Activated CD4-positive, alpha-beta T cell treated with anti-CD3 and anti-CD28 coated beads for 24 hours (primary cell): ENCODE results near the gene UNC5CL.

Source experiments
- DNase-seq, 2 donors: peaks; one replicate each; pipeline ENCODE4 v3.0.0-alpha.2; 2020; ENCODE audit warnings: low read depth in 2 of 2

UNC5CL gene

GRCh38 chr6:41006217-41006616 lies 32.8 kb downstream of the UNC5CL start:
- DNase-seq = peak; percentile 34 to 46

- DNase-seq = no peak
Measured at GRCh38 chr6:41002168-41002567, 36.9 kb downstream of the UNC5CL start.

DNA sequence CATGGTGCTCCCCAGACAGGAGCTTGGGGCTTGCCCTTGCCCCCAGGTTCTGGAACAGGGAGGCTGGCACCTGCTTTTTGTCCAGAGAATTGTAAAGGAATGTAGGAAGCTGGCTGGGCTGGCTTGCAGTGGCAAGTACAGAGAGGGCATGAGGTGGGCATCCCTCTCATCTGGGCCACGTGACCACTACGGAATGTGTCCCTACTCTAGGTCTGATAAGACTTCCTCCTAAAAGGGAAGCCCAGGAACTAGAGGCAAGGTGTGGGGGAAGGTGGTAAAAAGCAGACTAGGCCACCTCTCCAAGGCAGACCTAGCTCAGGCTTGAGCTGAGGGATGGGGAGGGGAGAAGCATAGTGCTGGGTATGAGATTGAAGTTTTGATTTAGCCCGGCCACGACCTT lies 38.8 kb downstream of the UNC5CL start:
- DNase-seq = no peak

GRCh38 chr6:40999569-40999968 lies 39.5 kb downstream of the UNC5CL start:
- DNase-seq = no peak

DNA sequence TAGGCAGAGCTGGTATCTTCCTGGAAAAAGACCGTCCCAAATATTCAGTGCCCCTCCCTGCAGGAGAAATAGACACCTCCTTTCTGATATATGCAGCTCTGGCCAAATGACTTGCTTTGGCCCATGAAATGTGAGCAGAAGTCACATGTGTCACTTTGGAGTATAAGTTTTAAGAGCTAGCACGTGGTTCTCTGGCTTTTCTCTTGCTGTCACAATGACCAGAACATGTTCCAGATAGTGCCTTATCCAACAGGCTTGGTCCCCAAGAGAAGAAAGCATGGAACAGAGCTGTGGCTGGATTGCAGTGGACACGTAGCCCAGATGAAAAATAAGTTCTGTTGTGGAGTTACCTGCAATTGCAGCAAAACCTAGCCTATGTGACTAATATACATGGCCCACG lies 40.4 kb downstream of the UNC5CL start:
- DNase-seq = no peak

DNA sequence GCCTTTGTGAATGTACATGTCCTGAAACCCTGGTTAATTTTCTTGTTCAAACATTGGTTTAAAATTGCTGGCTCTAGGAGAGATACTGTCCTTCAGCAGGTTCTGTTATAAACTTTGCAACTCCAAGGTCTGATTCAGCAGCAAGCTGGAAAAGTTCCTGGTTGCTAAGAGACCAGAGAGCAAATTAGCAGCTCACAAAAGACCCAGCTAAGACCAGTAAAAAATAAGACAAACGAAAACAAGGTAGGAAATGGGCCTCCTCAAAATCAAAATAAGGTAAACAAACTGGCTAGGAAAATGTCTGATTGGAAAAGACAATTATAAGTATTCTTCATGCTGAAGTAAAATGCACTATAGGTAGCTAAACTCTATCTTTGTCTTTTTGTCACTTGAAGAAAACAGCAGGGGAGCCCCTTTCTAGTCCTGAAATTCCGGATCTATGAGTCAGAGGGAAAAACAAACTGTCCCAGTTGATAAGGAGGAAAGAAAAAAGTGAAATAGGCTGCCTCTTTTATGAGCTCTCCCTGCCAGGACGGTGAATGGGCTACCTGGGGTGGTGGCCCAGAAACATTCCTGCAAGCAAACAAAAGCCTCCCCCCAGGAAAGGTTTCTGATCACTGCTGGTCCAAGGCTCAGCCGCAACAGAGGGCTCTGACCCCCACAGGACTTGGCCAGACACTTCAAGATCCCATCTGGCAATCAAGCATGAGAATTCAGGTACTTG lies 41.6 kb downstream of the UNC5CL start:
- no peak for DNase-seq

DNA sequence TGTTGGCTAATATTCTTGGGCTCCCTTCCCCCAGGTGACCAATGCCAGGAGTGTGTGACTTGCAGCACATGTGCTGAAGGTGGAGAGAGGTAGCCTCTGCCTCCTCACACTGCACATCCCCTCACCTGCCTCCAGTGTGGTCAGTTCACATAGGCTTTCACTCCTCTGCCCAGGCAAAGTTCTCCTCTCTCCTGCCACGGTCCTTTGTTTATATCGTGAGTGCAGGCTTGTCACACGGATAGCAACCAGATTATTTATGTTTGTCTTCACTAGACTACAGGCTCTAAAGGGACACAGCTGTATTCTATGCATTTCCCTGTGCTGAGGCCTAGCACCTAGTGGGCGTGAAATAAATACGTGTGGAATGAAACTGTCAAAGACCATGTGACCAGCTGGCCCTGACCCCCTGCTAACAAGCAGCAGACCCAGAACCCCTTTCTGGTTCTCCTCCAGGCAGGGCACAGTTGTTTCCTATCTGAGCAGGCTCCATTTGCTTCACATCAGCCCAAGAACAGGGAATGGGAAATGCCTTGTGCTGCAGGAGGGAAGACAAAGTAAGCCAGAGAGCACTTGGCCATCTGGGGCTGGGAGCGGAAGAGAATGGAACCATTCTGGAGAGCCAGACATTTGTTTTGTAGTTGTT lies 42.3 kb downstream of the UNC5CL start:
- DNase-seq = no peak

DNA sequence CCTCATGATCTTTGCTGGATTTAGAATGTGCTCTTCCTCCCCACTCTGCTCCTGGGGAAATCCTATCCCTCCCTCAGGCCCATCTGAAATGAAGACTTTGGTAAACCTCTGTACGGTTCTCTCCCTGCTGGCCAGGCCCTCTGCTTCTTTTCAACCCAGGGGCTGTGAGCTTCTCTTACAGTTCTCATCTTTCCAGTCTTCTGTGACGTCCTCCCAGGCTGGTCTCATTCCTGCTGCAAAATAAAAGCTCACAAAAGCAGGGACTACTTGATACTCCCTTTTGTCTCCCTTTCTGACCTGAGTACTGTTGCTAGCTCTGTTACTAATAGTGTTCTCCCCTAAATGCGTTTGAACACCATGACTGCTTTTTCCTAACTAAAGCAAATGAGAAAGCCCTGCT lies 46.3 kb downstream of the UNC5CL start:
- no peak for DNase-seq

- no peak for DNase-seq
Measured at GRCh38 chr6:40990301-40990700, 48.7 kb downstream of the UNC5CL start.

GRCh38 chr6:40989204-40990169 lies 49.5 kb downstream of the UNC5CL start:
- DNase-seq = no peak

DNA sequence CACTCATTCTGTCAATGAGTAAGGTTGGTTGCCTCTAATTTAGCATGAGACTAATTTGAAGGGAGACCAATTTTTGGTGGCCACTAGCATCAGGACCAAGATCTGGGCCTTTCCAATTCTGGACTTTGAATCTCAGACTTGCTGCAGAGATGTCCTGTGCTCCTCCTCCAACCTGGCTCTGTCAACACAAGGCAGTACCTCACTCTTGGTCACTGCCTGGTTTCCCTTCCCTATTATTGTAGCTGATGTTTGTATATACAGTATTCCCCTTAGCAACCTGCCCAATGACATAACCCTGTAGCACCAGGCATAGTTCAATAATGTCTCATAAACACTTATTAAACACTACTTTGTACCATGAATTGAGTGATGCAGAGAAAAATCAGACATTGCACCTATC lies 50.4 kb downstream of the UNC5CL start:
- no peak for DNase-seq

GRCh38 chr6:40986921-40987819 lies 51.9 kb downstream of the UNC5CL start:
- DNase-seq = no peak

DNA sequence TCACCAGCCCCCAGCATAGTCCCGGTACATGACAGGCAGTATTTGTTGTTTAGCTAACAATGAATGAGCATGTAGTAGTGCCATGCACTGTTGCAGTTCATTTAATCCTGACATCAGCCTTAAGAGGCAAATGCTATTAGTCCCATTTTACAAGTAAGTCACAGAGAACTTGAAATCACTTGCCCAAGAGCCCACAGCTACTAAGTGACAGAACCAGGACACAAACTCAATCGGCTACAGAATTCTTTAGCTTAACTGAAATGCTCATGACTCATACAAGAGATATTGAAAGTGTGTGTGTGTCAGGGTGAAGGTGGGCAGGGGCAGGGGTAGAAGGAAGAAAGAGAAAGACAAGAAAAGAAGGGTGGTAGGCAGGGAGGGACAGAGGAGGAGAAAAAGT lies 52.7 kb downstream of the UNC5CL start:
- no peak for DNase-seq

- no peak for DNase-seq
Measured at GRCh38 chr6:40983752-40984151, 55.3 kb downstream of the UNC5CL start.

- no peak for DNase-seq
Measured at GRCh38 chr6:40982917-40983316, 56.1 kb downstream of the UNC5CL start.

DNA sequence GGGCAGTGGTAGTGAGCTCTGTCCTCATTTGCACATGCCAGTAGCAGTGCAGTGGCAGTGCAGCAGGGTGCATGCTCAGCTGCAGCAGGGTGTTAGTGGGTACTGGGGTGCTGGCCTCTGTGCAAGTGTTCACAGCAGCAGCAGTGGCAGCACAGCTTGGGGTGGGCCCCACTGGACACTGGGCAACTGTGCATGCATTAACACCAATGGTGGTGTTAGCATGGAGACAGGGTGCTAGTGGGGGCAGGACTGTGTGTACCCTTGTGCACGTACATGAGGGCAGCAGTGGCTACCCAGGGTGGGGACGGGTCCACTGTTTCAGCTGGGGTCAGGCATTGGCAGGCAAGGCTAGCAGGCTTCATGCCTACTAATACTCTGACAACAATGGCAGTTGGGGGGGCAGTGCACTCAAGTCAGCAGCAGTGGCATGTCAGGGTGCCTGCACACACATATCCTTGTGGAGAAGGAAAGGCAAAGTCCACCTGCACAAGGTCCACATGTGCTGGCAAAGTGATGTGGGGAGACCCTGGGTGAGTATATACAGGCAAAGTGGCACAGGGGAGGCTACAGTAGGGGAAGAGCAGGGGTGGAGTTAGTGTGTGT lies 60.2 kb downstream of the UNC5CL start:
- DNase-seq = no peak

GRCh38 chr6:40977695-40978094 lies 61.3 kb downstream of the UNC5CL start:
- no peak for DNase-seq

DNA sequence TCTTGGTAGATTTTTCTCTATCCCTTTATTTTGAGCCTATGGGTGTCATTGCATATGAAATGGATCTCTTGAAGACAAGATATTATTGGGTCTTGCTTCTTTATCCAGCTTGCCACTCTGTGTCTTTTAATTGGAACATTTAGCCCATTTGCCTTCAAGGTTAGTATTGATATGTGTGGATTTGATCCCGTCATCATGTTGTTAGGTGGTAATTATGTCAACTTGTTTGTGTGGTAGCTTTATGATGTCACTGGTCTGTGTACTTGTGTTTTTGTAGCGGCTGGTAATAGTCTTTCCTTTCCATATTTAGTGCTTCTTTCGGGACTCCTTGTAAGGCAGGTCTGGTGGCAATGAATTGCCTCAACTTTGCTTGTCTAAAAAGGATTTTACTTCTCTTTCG lies 61.9 kb downstream of the UNC5CL start:
- no peak for DNase-seq
